ENCODE data around the gene TDRD9.
"Not testable (repeated sequence)": the region's sequence is repeated elsewhere in the genome, so short reads cannot be mapped to it uniquely, and the experiment has no call there.

TDRD9 gene

DNA sequence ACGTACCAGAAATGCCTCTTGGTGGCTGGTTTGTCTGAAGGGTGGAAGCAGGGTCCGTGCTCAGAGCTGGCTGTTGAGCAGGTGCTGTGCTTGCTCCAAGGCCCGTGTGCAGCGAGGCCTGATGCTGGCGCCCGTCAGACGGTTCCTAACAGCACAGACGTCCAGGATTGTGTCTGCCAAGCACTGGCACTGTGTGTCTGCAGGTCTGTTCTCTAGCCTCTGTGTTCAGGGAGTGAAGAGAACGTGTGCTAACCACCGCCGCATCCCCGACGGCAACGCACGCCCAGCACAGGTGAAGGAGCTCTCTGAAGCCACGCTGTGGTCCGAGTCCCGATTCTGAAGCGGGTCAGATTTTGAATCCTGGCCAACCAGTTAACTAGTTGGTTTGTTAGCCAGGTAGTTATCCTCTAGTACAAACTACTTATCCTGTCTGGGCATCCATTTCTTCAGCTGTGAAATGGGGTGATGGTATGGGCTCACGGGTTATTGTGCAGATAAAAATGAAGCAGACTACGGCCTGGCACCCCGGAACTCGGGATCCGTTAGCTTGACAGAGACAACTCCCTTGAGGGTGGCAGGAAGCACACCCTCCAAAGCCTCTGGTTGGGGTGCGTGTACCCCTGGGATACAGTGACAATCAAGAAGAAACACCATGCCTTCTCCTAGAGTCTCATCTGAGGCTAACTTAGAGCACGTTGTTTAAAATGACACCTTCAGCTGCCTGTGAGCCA lies 18.6 kb upstream of the TDRD9 start:
- no peak for DNase-seq (ENCODE audit: low spot score)
- no peak for TF ChIP-seq CTCF (IDR thresholded peaks at IDR 0.05; ENCODE audit: extremely low read depth, insufficient read depth, missing control alignments)
- in situ Hi-C loops (cut with MboI; ENCODE audit: low pct_unique_long_range_greater_than_20kb, low sequenced_read_pairs, unreplicated experiment), result loop anchor here (10.0 kb wide), 1 partner anchor 105 kb away; no protein-coding TSS in a partner anchor

DNA sequence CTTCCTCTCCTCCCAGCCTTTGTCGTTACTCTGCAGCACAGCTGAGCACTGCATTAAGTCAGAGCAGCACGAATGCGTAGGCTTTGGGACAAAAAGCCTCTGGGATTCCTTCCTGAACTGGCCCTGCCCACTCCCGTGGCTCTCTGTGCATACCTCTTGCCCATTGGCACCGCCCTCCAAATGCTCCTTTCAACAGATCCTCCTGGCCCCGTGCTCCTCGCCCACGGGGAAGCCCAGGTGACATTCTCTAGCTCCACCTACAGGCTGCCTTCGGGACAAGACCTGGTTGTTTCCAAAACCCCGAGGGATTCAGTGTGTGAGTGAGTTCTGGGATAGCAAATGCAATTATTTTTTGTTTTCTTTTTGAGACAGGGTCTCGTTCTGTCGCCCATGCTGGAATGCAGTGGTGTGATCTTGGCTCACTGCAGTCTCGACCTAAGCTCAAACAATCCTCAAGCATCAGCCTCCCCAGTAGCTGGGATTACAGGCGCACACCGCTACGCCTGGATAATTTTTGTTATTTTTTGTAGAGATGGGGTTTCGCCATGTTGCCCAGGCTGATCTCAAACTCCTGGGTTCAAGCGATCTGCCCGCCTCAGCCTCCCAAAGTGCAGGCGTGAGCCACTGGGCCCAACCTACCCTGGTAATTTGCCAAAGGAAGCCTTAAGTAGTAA lies 17.9 kb upstream of the TDRD9 start:
- peak; percentile 77 for DNase-seq (ENCODE audit: low spot score)
- TF ChIP-seq CTCF (IDR thresholded peaks at IDR 0.05; ENCODE audit: extremely low read depth, insufficient read depth, missing control alignments), result peak; percentile 77
- in situ Hi-C loops (cut with MboI; ENCODE audit: low pct_unique_long_range_greater_than_20kb, low sequenced_read_pairs, unreplicated experiment), result loop anchor here (10.0 kb wide), 1 partner anchor 106 kb away; no protein-coding TSS in a partner anchor

GRCh38 chr14:103910984-103911383 lies 17.3 kb upstream of the TDRD9 start:
- TF ChIP-seq CTCF (IDR thresholded peaks at IDR 0.05; ENCODE audit: extremely low read depth, insufficient read depth, missing control alignments), result no peak
- in situ Hi-C loops (cut with MboI; ENCODE audit: low pct_unique_long_range_greater_than_20kb, low sequenced_read_pairs, unreplicated experiment), result loop anchor here (10.0 kb wide), 1 partner anchor 106 kb away; no protein-coding TSS in a partner anchor
- DNase-seq (ENCODE audit: low spot score), result no peak

DNA sequence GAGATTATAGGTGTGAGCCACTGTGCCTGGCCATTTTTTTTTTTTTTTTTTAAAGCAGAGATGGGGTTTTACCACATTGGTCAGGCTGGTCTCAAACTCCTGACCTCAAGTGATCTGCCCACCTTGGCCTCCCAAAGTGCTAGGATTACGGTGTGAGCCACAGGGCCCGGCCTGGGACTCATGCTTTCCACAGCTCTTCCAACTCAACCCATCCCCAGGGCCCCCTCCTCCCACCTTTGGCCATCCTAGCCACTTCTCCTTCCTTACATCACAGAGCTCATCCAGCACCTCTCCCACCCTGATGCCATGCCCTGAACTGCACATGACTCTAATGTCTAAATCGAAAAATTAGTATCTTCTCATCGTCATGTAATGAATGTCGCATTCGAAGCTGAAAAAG lies 12.6 kb upstream of the TDRD9 start:
- no peak for TF ChIP-seq CTCF (IDR thresholded peaks at IDR 0.05; ENCODE audit: extremely low read depth, insufficient read depth, missing control alignments)
- in situ Hi-C loops (cut with MboI; ENCODE audit: low pct_unique_long_range_greater_than_20kb, low sequenced_read_pairs, unreplicated experiment), result loop anchor here (10.0 kb wide), 1 partner anchor 111 kb away; no protein-coding TSS in a partner anchor
- DNase-seq (ENCODE audit: low spot score), result no peak

DNA sequence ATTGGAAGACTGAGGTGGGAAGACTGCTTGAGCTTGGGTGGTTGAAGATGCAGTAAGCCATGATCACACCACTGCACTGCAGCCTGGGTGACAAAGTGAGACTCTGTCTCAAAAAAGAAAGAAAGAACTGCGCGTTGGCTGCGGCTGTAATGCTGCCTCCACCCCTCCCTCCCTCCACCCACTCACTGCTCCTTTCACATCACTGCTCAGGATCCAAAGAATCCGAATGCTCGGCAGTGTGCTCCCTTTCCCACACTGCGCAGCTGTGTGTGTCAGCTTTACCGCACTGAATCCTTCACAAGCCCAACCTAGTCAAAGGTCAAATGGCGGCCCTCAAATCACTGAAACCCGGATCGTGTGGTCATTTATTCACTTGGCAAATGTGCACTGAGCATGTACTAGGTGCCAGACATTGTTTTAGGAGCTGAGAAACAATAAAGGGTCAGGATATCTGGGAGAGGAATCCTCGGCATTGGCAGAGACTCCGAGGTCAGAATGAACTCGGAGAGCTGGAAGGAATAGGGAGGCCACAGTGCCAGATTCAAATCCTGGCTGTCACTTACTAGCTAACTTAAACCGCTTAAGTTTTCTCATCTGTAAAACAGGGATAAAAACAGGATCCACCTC lies 11.5 kb upstream of the TDRD9 start:
- in situ Hi-C loops (cut with MboI; ENCODE audit: low pct_unique_long_range_greater_than_20kb, low sequenced_read_pairs, unreplicated experiment), result loop anchor here (10.0 kb wide), 1 partner anchor 112 kb away; no protein-coding TSS in a partner anchor
- no peak for DNase-seq (ENCODE audit: low spot score)
- no peak for TF ChIP-seq CTCF (IDR thresholded peaks at IDR 0.05; ENCODE audit: extremely low read depth, insufficient read depth, missing control alignments)

GRCh38 chr14:103920981-103921854 lies 7.0 kb upstream of the TDRD9 start:
- peak; percentile 99 for TF ChIP-seq CTCF (IDR thresholded peaks at IDR 0.05; ENCODE audit: extremely low read depth, insufficient read depth, missing control alignments)
- DNase-seq (ENCODE audit: low spot score), result peak; percentile 97
- in situ Hi-C loops (cut with MboI; ENCODE audit: low pct_unique_long_range_greater_than_20kb, low sequenced_read_pairs, unreplicated experiment), result no loop called here

- DNase-seq (ENCODE audit: low spot score); in situ Hi-C loops (cut with MboI; ENCODE audit: low pct_unique_long_range_greater_than_20kb, low sequenced_read_pairs, unreplicated experiment): not testable (repeated sequence)
Observed at GRCh38 chr14:103921855-103922200, 6.4 kb upstream of the TDRD9 start.
